ENCODE results near the gene MEGF11.

MEGF11 gene

GRCh38 chr15:66053991-66054390, 199.6 kb downstream of the MEGF11 start:
- TF ChIP-seq EZH2phosphoT487 (conservative IDR thresholded peaks at IDR 0.05; ENCODE audit: low read length) (no peak), CTCF (IDR thresholded peaks at IDR 0.05; ENCODE audit: insufficient read depth, low read length, poor library complexity, severe bottlenecking) (no peak)
- no peaks in the 10 kb centered on the region for H3K27me3 ChIP-seq (ENCODE audit: low read length)
- no peaks in the 10 kb centered on the region for H3K79me2 ChIP-seq (ENCODE audit: insufficient read depth, low read length)
- no peaks in the 10 kb centered on the region for H3K36me3 ChIP-seq (ENCODE audit: low read length)
- H3K9me3 ChIP-seq (ENCODE audit: insufficient read depth, low read length): no peaks in the 10 kb centered on the region
- H3K9ac ChIP-seq (ENCODE audit: low read length): no peak overlapping the region
- no peak overlapping the region for H3K4me2 ChIP-seq (ENCODE audit: low read depth, low read length, poor library complexity, severe bottlenecking)
- no peak overlapping the region for H3K27ac ChIP-seq (ENCODE audit: low read depth, low read length)
- H2AFZ ChIP-seq (ENCODE audit: low read depth, low read length, severe bottlenecking): no peak overlapping the region
- no peaks in the 10 kb centered on the region for H4K20me1 ChIP-seq (ENCODE audit: low read depth, low read length)
- H3K4me3 ChIP-seq (ENCODE audit: insufficient read depth, low read length, poor library complexity, severe bottlenecking): no peak overlapping the region
- no peaks in the 10 kb centered on the region for H3F3A ChIP-seq (ENCODE audit: insufficient read depth)
- H3K9me2 ChIP-seq (replicated peaks; ENCODE audit: insufficient read depth, low read length): no peaks in the 10 kb centered on the region

DNA sequence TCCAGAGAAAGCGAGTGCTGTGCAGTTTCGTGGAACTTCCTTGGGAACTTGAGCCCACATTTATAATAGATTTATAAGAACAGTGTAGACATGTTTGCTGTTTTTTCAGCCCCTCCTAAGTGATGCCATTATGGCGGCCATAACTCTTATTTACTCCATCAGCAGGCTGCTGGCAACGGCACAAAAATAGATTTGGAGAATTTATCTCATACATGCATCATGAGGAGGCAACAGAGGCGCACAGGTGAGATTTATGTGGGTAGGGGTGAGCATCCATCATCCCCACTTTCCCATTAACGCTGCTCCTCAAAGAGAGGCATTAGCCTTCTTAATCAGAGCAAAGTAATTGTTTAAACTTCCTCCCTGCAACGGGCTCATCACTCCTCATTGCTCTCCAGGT, 201.7 kb downstream of the MEGF11 start:
- H3K9ac ChIP-seq (ENCODE audit: low read length): no peak overlapping the region
- no peak overlapping the region for H3K4me3 ChIP-seq (ENCODE audit: insufficient read depth, low read length, poor library complexity, severe bottlenecking)
- no peaks in the 10 kb centered on the region for H3K9me2 ChIP-seq (replicated peaks; ENCODE audit: insufficient read depth, low read length)
- no peaks in the 10 kb centered on the region for H3K79me2 ChIP-seq (ENCODE audit: insufficient read depth, low read length)
- no peak overlapping the region for H2AFZ ChIP-seq (ENCODE audit: low read depth, low read length, severe bottlenecking)
- no peaks in the 10 kb centered on the region for H4K20me1 ChIP-seq (ENCODE audit: low read depth, low read length)
- no peaks in the 10 kb centered on the region for H3K36me3 ChIP-seq (ENCODE audit: low read length)
- no peaks in the 10 kb centered on the region for H3K9me3 ChIP-seq (ENCODE audit: insufficient read depth, low read length)
- H3F3A ChIP-seq (ENCODE audit: insufficient read depth): no peaks in the 10 kb centered on the region
- TF ChIP-seq CTCF (IDR thresholded peaks at IDR 0.05; ENCODE audit: insufficient read depth, low read length, poor library complexity, severe bottlenecking) (no peak), EZH2phosphoT487 (conservative IDR thresholded peaks at IDR 0.05; ENCODE audit: low read length) (no peak)
- H3K27me3 ChIP-seq (ENCODE audit: low read length): no peaks in the 10 kb centered on the region
- H3K4me2 ChIP-seq (ENCODE audit: low read depth, low read length, poor library complexity, severe bottlenecking): no peak overlapping the region
- H3K27ac ChIP-seq (ENCODE audit: low read depth, low read length): no peak overlapping the region

GRCh38 chr15:66050264-66050663, 203.3 kb downstream of the MEGF11 start:
- Histone ChIP-seq H3F3A (ENCODE audit: insufficient read depth) (no peaks in the 10 kb centered on the region), H3K4me2 (ENCODE audit: low read depth, low read length, poor library complexity, severe bottlenecking) (no peak overlapping the region), H3K36me3 (ENCODE audit: low read length) (no peaks in the 10 kb centered on the region), H3K4me3 (ENCODE audit: insufficient read depth, low read length, poor library complexity, severe bottlenecking) (no peak overlapping the region), H3K9ac (ENCODE audit: low read length) (no peak overlapping the region), H3K27me3 (ENCODE audit: low read length) (no peaks in the 10 kb centered on the region), H3K27ac (ENCODE audit: low read depth, low read length) (no peak overlapping the region), H3K9me3 (ENCODE audit: insufficient read depth, low read length) (no peaks in the 10 kb centered on the region), H4K20me1 (ENCODE audit: low read depth, low read length) (no peaks in the 10 kb centered on the region), H3K9me2 (replicated peaks; ENCODE audit: insufficient read depth, low read length) (no peaks in the 10 kb centered on the region), H3K79me2 (ENCODE audit: insufficient read depth, low read length) (no peaks in the 10 kb centered on the region), H2AFZ (ENCODE audit: low read depth, low read length, severe bottlenecking) (no peak overlapping the region)
- TF ChIP-seq CTCF (IDR thresholded peaks at IDR 0.05; ENCODE audit: insufficient read depth, low read length, poor library complexity, severe bottlenecking): no peak

GRCh38 chr15:66049353-66049752, 204.2 kb downstream of the MEGF11 start:
- no peak overlapping the region for H2AFZ ChIP-seq (ENCODE audit: low read depth, low read length, severe bottlenecking)
- no peak overlapping the region for H3K27ac ChIP-seq (ENCODE audit: low read depth, low read length)
- no peaks in the 10 kb centered on the region for H3K27me3 ChIP-seq (ENCODE audit: low read length)
- H3K4me2 ChIP-seq (ENCODE audit: low read depth, low read length, poor library complexity, severe bottlenecking): no peak overlapping the region
- no peaks in the 10 kb centered on the region for H3F3A ChIP-seq (ENCODE audit: insufficient read depth)
- H3K4me3 ChIP-seq (ENCODE audit: insufficient read depth, low read length, poor library complexity, severe bottlenecking): no peak overlapping the region
- H4K20me1 ChIP-seq (ENCODE audit: low read depth, low read length): no peaks in the 10 kb centered on the region
- TF ChIP-seq CTCF (IDR thresholded peaks at IDR 0.05; ENCODE audit: insufficient read depth, low read length, poor library complexity, severe bottlenecking): no peak
- TF ChIP-seq EZH2phosphoT487 (conservative IDR thresholded peaks at IDR 0.05; ENCODE audit: low read length): no peak
- H3K9me3 ChIP-seq (ENCODE audit: insufficient read depth, low read length): no peaks in the 10 kb centered on the region
- H3K79me2 ChIP-seq (ENCODE audit: insufficient read depth, low read length): no peaks in the 10 kb centered on the region
- H3K9me2 ChIP-seq (replicated peaks; ENCODE audit: insufficient read depth, low read length): no peaks in the 10 kb centered on the region
- no peak overlapping the region for H3K9ac ChIP-seq (ENCODE audit: low read length)
- no peaks in the 10 kb centered on the region for H3K36me3 ChIP-seq (ENCODE audit: low read length)
